Inflammatory macrophage (primary cell): ENCODE measurements around the gene ISL1.

Source experiments
- DNase-seq, 2 donors: peaks; one replicate each; pipeline ENCODE4 v3.0.0-alpha.2; 2020 to 2022

The ISL1 gene

GRCh38 chr5:51386916-51387883 is 4.0 kb downstream of the ISL1 start:
- DNase-seq: no peak

- no peak for DNase-seq
Measured at GRCh38 chr5:51387884-51388275, 4.6 kb downstream of the ISL1 start.

GRCh38 chr5:51388488-51389287 is 5.4 kb downstream of the ISL1 start:
- no peak for DNase-seq

GRCh38 chr5:51389288-51389576 is 6.0 kb downstream of the ISL1 start:
- no peak for DNase-seq

- no peak for DNase-seq
Measured at GRCh38 chr5:51389577-51390463, 6.6 kb downstream of the ISL1 start.

- no peak for DNase-seq
Measured at GRCh38 chr5:51391175-51391574, 7.9 kb downstream of the ISL1 start.

- no peak for DNase-seq
Measured at GRCh38 chr5:51392689-51393199, 9.5 kb downstream of the ISL1 start.

- no peak for DNase-seq
Measured at GRCh38 chr5:51394609-51395008, 11.4 kb downstream of the ISL1 start.

- DNase-seq: no peak
Measured at GRCh38 chr5:51395245-51395644, 12.0 kb downstream of the ISL1 start.

- no peak for DNase-seq
Measured at GRCh38 chr5:51395666-51396356, 12.6 kb downstream of the ISL1 start.

GRCh38 chr5:51396797-51397196 is 13.5 kb downstream of the ISL1 start:
- DNase-seq: no peak

GRCh38 chr5:51397996-51398395 is 14.7 kb downstream of the ISL1 start:
- no peak for DNase-seq

- DNase-seq: no peak
Measured at GRCh38 chr5:51398875-51399642, 15.8 kb downstream of the ISL1 start.

- no peak for DNase-seq
Measured at GRCh38 chr5:51399643-51400006, 16.4 kb downstream of the ISL1 start.

- no peak for DNase-seq
Measured at GRCh38 chr5:51404255-51404654, 21.0 kb downstream of the ISL1 start.

GRCh38 chr5:51411921-51412325 is 28.7 kb downstream of the ISL1 start:
- no peak for DNase-seq

GRCh38 chr5:51414516-51414915 is 31.3 kb downstream of the ISL1 start:
- DNase-seq: no peak

- no peak for DNase-seq
Measured at GRCh38 chr5:51416149-51416548, 32.9 kb downstream of the ISL1 start.

- no peak for DNase-seq
Measured at GRCh38 chr5:51433052-51433710, 49.9 kb downstream of the ISL1 start.

- no peak for DNase-seq
Measured at GRCh38 chr5:51439232-51439631, 56.0 kb downstream of the ISL1 start.
